ENCODE data around the gene RSPO3.

The RSPO3 gene

DNA sequence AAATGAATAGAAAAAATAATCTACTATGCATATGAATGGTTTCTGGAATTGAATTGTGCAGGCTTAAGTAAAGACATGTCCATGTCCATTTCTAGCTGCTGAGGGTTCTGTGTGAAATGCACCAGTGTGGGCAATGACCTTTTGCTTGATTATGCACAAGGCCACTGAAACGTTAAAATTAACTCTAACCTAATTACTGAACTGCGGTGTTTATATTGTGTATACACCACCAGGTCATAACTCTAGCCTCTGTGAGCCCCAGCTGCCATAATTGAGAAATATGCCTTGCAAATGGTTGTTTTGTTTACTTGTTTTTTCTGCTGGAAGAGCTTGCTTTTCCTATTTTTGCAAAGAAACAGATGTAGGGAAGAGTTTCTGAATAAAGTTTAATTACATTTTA is 46.1 kb downstream of the RSPO3 start:
- DNase-seq: no peak

GRCh38 chr6:127173156-127173940 is 54.9 kb downstream of the RSPO3 start:
- DNase-seq: no peak

GRCh38 chr6:127176146-127176545 is 57.7 kb downstream of the RSPO3 start:
- no peak for DNase-seq

- DNase-seq: no peak
These were observed 58.8 kb downstream of the RSPO3 start for GRCh38 chr6:127177030-127177922.

GRCh38 chr6:127177923-127178231 is 59.4 kb downstream of the RSPO3 start:
- no peak for DNase-seq

DNA sequence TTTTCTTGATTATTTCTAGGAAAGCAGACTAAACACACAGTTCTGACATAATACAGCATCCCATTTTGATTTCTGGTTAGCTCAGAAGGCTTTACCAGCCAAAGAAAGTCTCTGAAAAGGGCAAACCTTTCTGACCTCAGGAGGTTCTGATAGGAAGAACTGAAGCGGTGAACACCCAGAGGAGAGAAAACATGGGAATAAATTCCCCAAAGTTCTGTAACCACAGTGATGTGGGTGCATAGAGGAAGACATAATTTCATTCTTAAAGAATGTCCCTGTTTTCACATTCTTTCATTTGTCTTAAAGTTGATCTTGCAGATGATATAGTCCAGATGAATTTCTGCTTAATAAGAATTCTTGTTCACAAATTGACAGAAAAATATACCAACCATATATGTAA is 60.3 kb downstream of the RSPO3 start:
- no peak for DNase-seq

DNA sequence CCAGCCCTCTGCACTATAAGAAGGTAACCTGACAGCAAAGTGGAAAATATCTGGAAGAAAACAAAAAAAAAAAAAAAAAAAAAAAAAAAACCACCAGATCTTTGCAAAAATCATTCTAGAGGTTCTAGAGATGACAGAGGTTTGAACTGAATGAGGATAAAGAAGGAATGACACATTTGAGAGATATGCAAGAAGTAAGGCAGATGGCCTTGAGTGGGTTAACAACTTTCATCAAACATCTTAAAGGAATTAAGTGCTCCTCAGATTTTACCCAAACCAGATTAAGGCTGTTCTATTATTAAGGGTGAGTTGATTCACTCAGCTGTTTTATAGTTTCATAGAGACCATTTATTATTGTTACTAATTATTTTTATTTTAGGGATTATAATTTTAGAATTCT is 62.0 kb downstream of the RSPO3 start:
- DNase-seq: no peak

GRCh38 chr6:127182501-127182900 is 64.0 kb downstream of the RSPO3 start:
- no peak for DNase-seq

DNA sequence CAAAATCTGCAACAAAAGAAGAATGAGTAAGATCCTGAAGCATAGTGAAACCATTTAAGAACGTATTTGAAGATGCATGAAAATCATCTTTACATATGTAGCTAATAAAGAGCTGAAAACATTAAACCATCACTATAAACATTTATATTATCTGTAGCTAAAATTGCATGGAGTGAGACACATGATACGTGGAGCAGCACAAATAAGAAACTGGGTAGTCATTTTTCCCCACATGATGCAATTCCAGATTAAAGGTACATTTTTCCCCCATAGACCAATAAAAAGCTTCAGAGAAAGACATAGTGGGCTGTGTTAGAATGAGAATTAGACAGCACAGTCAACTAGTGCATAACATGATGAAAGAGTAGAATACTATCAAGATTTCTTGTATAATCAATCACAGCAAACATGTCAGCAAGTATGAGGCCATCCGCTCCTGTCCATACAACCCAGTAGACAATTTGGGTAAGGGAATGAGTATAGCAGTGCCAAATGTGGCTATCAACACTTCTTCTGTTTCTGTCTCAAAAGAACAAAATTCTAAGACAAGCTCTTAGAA is 67.0 kb downstream of the RSPO3 start:
- DNase-seq: no peak

DNA sequence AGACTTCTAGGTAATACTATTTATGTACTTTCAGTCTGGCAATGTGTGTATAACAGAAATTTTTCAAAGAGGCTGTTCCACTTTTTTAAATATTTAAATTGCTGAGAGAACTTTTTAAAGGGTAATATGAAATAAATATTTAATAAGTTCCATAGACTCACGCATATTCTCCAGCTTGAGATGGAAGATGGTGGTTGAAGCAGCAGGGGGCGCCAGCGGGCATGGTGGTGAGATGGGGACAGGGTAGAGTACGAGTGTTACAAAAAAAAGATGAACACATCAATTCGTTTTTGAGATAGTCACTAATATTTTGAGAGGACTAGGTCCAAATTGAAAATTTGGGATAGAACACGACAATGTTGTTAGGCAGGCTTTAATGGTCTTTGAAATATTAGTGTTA is 68.4 kb downstream of the RSPO3 start:
- DNase-seq: no peak

GRCh38 chr6:127188744-127189143 is 70.3 kb downstream of the RSPO3 start:
- DNase-seq: no peak

GRCh38 chr6:127190552-127190951 is 72.1 kb downstream of the RSPO3 start:
- DNase-seq: no peak

DNA sequence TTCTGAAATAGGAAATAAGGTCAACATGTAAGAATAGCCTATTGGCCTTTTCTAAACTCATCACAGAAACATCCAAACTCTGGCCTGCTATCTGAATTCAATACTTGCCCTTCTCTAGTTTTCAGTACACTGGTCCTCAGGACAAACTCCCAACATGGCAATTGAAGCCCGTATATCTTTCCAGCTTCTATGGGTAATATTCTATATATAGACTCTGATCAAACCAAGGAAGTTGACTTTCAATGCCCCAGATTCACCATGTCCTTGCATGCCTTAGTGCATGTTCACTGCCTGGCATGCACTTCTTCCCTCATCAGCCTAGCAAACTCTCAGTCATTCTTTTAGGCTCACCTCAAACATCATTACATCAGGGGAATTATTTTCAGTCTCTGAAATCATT is 73.2 kb downstream of the RSPO3 start:
- no peak for DNase-seq

- DNase-seq: no peak
These were observed 74.6 kb downstream of the RSPO3 start for GRCh38 chr6:127192911-127193541.

DNA sequence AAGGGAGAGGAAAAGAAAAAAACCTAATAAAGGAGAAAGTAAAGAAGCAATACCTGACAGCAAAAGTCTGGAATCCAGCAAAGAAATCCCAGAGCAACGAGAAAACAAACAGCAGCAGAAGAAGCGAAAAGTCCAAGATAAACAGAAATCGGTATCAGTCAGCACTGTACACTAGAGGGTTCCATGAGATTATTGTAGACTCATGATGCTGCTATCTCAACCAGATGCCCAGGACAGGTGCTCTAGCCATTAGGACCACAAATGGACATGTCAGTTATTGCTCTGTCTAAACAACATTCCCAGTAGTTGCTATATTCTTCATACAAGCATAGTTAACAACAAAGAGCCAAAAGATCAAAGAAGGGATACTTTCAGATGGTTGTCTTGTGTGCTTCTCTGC is 77.4 kb downstream of the RSPO3 start:
- no peak for DNase-seq

GRCh38 chr6:127198549-127198948 is 80.1 kb downstream of the RSPO3 start:
- DNase-seq: no peak

- DNase-seq: no peak
These were observed 81.0 kb downstream of the RSPO3 start for GRCh38 chr6:127199470-127199869.

- DNase-seq: no peak
These were observed 81.6 kb downstream of the RSPO3 start for GRCh38 chr6:127200114-127200513.

GRCh38 chr6:127201321-127201720 is 82.8 kb downstream of the RSPO3 start:
- no peak for DNase-seq

GRCh38 chr6:127202676-127203075 is 84.2 kb downstream of the RSPO3 start:
- DNase-seq: no peak

- no peak for DNase-seq
These were observed 85.8 kb downstream of the RSPO3 start for GRCh38 chr6:127204281-127204680.

- no peak for DNase-seq
These were observed 86.6 kb downstream of the RSPO3 start for GRCh38 chr6:127205036-127205435.

GRCh38 chr6:127206531-127207095 is 88.1 kb downstream of the RSPO3 start:
- no peak for DNase-seq

Data from NCI-H1930 (cell line).